Measurements from ENCODE around the gene PRKN. TPM values are rescaled to one million over a fixed set of nuclear protein-coding genes. Genes with fewer than 3 reads are reported as not detected.
A peak's percentile ranks its signal among the peaks of the same experiment; 100 is the strongest.

The PRKN gene
- total RNA-seq, 3 donors from 2014 or later: 5.2 to 10.2 (median 8.1) TPM

- intact Hi-C loops (cut with DNase I, micrococcal nuclease): no loop called here
- peak; percentile 68 for ATAC-seq
- Histone ChIP-seq H3K4me1 (ENCODE audit: low read depth) (no peaks in the 10 kb centered on the region), H3K36me3 (ENCODE audit: low read depth) (no peaks in the 10 kb centered on the region), H3K9me3 (no peaks in the 10 kb centered on the region), H3K4me3 (no peak overlapping the region)
- no peak for TF ChIP-seq CTCF (IDR thresholded peaks at IDR 0.05)
- no peak for DNase-seq
These were observed 1374.4 kb downstream of the PRKN start for GRCh38 chr6:161353208-161353613.

GRCh38 chr6:161351858-161352257, 1375.7 kb downstream of the PRKN start:
- no peak for TF ChIP-seq CTCF (IDR thresholded peaks at IDR 0.05)
- intact Hi-C loops (cut with DNase I, micrococcal nuclease): no loop called here
- no peaks in the 10 kb centered on the region for H3K4me1 ChIP-seq (ENCODE audit: low read depth)
- no peaks in the 10 kb centered on the region for H3K9me3 ChIP-seq
- no peak for ATAC-seq
- H3K36me3 ChIP-seq (ENCODE audit: low read depth): no peaks in the 10 kb centered on the region
- H3K4me3 ChIP-seq: no peak overlapping the region
- no peak for DNase-seq

GRCh38 chr6:161349886-161350285, 1377.7 kb downstream of the PRKN start:
- Histone ChIP-seq H3K4me3 (no peak overlapping the region), H3K4me1 (ENCODE audit: low read depth) (no peaks in the 10 kb centered on the region), H3K36me3 (ENCODE audit: low read depth) (no peaks in the 10 kb centered on the region), H3K9me3 (no peaks in the 10 kb centered on the region)
- ATAC-seq: no peak
- DNase-seq: no peak
- no peak for TF ChIP-seq CTCF (IDR thresholded peaks at IDR 0.05)
- intact Hi-C loops (cut with DNase I, micrococcal nuclease): no loop called here

GRCh38 chr6:161348628-161348994, 1379.0 kb downstream of the PRKN start:
- H3K4me1 ChIP-seq (ENCODE audit: low read depth): no peaks in the 10 kb centered on the region
- DNase-seq (no peak), ATAC-seq (no peak)
- no peaks in the 10 kb centered on the region for H3K36me3 ChIP-seq (ENCODE audit: low read depth)
- no peaks in the 10 kb centered on the region for H3K9me3 ChIP-seq
- intact Hi-C loops (cut with DNase I, micrococcal nuclease): no loop called here
- H3K4me3 ChIP-seq: no peak overlapping the region
- TF ChIP-seq CTCF (IDR thresholded peaks at IDR 0.05): no peak

- no peak for TF ChIP-seq CTCF (IDR thresholded peaks at IDR 0.05)
- no peak for ATAC-seq
- no peaks in the 10 kb centered on the region for H3K4me1 ChIP-seq (ENCODE audit: low read depth)
- DNase-seq: no peak
- H3K4me3 ChIP-seq: no peak overlapping the region
- no peaks in the 10 kb centered on the region for H3K9me3 ChIP-seq
- intact Hi-C loops (cut with DNase I, micrococcal nuclease): no loop called here
- no peaks in the 10 kb centered on the region for H3K36me3 ChIP-seq (ENCODE audit: low read depth)
These were observed 1379.5 kb downstream of the PRKN start for GRCh38 chr6:161347988-161348627.

GRCh38 chr6:161347125-161347524, 1380.4 kb downstream of the PRKN start:
- no peaks in the 10 kb centered on the region for H3K9me3 ChIP-seq
- no peaks in the 10 kb centered on the region for H3K4me1 ChIP-seq (ENCODE audit: low read depth)
- ATAC-seq: no peak
- H3K4me3 ChIP-seq: no peak overlapping the region
- intact Hi-C loops (cut with DNase I, micrococcal nuclease): no loop called here
- TF ChIP-seq CTCF (IDR thresholded peaks at IDR 0.05): no peak
- no peaks in the 10 kb centered on the region for H3K36me3 ChIP-seq (ENCODE audit: low read depth)
- no peak for DNase-seq
